Left hindlimb (tissue), 1 donor: ENCODE results near the gene SVIP.

ENCODE experiments used
- DNase-seq: peaks from one replicate; pipeline ENCODE4 v3.0.0-alpha.2; 2018

The SVIP gene

DNA sequence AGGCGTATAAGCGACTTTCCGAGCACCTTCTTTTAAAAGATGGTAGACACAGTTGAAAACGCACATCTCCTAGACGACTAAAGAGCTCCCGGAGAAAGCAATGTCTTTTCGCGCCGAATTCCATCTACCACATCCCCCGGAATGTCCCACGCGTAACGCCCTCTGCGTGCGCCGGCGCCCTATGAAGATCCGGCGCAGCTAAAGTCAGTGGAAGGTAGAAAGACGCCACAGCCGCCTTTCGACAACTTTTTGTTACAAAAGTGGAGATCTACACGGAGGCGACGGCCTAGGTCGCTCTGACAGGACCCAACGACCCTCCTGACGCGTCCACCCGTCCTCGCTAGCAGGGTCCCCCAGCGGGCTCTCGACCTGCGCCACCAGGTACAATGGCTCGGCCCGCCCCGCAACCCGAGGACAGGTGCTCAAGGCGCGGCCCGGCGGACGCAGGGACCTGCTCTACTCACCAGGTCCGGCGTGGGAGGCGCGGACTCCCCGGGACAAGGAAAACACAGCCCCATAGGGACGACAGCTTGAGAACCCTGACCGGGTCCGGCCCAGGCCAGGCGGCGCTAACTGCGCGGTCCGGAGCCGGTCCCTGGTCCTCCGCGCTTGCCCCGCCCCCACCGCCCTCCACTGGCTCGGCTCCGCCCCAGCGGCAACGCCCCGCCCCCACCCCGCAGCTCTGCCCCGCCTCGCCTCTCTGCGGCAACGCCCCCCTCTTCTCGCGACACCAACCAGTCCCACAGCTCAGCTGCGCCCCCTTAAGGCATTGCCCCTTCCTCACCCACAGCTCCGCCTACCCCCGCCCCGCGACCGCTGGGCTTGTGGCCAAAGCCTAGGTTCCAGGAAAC is at the start of gene SVIP:
Gene SVIP (minus strand): TSS at position 571 of the 851 bp plus-strand sequence. CDS start 53 bp downstream, at position 518.
- peak; percentile 93 for DNase-seq

GRCh38 chr11:22878604-22879003 is 49.0 kb upstream of the SVIP start:
- no peak for DNase-seq

- DNase-seq = no peak
These were observed 48.4 kb upstream of the SVIP start for GRCh38 chr11:22878039-22878438.

- DNase-seq = peak; percentile 42
These were observed 46.4 kb upstream of the SVIP start for GRCh38 chr11:22875869-22876473.

GRCh38 chr11:22869325-22869724 is 39.7 kb upstream of the SVIP start:
- DNase-seq = no peak

DNA sequence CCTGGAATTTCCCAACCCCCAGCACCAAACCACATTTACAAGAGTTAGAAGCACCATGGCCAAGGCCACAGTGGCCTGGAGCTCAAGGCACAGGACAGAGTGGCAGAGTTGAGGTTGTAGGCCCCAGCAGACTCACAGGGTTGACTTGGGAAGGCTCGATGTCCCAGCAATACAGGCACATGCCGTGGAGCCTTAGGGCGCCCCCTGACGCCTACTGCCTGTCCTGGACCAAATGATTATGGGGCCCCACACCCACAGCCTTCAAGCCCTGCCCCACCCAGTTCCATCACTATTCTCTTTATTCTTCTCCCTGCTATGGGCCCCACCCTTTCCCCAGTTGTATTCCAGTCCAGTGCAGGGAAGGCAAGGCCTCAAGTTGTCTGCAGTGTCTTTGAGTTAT is 30.6 kb upstream of the SVIP start, which contains the start of gene CCDC179:
Gene CCDC179 (minus strand): TSS at position 234 of the 400 bp plus-strand sequence. CDS start 53 bp downstream, at position 181.
- DNase-seq = no peak

DNA sequence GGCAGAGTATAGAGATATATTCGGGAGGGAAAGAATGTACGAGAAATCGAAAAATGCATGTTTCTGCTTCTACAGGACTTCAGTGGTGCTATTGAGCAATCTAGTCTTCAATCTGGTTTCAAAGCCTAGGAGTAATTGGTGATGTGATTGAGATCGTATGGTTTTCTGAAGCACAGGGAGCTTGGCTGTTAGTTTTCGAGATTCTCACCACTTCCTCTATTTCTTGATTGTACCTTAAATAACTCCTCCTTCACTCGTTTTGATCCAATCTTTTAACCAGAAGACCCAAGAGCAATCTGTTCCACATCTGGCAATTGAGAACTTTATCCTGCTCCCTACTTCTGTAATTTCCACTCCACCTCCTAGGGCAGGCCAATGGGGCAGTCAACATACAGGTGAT is 30.2 kb upstream of the SVIP start:
- no peak for DNase-seq

DNA sequence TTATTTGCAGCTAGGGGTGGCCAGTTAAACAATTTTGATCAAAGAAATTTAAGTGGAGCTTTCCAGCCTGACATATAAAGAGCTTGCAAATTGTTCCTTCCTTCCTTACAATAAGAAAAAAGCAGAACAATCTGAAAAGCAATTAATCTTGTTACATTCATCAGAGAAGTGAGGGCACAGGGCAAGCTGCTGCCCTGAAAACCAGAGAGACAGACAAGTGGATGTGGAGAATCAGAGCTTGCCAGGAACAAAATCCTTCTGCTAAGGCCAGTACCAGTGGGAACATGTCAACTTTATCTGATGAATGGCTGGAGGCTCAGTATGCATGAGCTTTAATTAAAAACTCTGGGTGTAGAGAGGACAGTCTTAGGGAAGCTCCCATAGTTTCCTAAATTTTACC is 21.9 kb upstream of the SVIP start:
- DNase-seq = no peak

DNA sequence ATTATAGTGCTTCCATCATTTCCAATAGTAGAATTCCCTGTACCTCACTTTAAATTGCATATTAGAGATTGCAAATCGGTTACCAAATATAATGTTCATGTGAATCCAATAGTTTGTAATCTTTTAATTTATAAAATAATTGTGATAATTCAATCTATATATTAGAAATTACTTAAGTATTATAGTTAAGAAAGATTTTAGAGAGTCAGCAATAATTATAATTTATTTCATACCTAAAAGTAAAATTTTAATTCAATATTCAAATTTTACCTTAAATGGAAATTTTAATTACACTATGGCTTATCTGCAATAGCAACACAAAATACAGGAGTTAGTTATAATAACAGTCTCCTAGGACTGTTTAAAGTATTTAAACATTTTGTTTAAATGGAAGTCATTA is 17.1 kb upstream of the SVIP start:
- DNase-seq = no peak

DNA sequence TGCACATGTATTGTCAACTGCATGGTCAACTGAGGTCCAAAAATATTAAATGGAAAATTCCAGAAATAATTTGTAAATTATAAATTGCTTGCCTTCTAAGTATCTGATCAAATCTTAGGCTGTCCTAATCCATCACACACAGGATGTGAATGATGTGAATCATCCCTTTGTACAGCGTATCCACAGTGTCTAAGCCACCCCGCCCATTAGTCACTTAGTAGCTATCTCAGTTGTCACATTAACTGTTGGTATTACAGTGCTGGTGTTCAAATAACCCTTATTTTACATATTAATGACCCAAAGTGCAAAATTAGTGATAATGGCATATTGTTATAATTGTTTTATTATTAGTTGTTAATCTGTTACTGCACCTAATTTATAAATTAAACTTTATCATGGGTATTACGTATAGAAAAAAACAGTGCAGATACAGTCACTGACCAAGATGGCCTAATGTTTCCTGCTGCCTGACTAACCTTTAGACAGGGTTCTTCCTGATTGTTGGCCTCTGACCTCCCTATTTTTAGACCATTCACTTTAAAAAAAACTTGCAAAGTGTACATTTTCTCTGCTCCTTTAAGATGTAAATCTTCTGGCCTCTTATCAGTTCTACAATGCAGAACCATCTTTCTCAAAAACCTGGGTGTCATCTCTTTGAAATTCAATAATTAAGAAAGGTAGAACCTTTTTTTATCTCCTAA is 2.9 kb upstream of the SVIP start:
- no peak for DNase-seq

DNA sequence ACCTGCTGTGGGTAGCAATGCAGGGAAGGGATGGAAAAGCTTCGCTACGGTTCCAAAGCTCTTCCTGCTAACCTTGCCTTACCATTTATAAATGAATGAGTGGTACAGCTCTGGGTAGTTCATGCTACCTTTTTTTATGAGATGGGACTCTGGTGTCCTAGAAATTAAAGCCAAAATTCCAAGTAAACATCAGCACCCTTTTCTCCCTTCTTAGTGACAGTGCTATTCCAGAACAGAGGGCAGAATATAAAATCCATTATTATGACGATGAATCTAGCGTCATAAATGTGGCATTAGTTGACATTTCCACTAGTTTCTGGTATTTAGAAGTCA is 447 bp upstream of the SVIP start:
- DNase-seq = no peak

DNA sequence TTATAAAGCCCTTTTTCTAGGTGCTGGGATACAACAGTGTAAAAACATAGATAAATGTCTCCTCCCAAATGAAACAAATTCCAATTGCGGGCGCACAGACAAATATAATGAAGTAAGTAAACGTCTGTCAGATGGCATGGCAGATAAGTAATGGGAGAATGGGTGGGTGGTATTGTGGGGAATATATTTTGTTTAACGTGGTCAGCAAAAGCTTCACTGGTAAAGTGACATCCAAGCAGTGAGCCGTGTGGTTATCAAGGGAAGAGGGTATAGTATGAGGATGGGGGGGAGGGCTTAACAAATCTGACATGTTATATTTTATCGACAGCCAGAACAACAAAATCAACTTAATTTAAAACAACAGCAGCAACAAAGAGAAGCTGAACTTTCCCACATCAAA is 1.2 kb downstream of the SVIP start:
- no peak for DNase-seq

- DNase-seq = no peak
These were observed 7.4 kb downstream of the SVIP start for GRCh38 chr11:22822203-22822602.

GRCh38 chr11:22809893-22810292 is 19.7 kb downstream of the SVIP start:
- DNase-seq = no peak

GRCh38 chr11:22808571-22809197 is 20.9 kb downstream of the SVIP start:
- DNase-seq = no peak

DNA sequence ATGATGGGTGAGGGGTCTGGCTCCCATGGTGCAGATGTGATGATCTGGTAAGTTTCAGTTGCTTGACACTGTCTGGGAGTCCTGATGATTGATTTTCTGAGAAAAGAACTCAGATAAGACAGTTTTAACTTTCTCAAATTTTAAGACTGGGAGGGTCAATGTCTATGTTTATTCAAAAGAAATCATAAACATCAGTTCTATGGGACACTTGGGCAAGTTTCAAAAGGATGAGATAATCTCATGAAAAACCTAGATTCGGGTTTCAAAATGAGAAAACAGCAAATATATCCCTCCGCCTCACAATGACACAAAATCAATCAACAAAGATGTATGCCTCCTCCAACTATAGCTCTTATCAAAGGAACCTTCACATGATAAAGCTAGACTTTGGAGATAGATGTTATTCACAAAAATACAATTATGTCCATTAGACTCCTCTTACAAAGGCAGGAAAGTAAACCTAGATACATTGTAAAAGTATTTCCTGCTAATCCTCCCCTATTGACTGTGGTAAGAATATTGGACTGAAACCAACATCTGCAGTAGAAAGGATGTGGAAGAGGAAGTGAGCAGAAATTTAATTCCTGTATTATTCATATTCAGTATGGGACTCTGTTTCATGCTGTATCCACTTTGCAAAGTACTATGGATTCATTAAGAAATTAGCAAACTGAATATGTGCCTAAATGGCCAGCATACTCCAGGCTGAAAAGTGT is 21.6 kb downstream of the SVIP start:
- no peak for DNase-seq

DNA sequence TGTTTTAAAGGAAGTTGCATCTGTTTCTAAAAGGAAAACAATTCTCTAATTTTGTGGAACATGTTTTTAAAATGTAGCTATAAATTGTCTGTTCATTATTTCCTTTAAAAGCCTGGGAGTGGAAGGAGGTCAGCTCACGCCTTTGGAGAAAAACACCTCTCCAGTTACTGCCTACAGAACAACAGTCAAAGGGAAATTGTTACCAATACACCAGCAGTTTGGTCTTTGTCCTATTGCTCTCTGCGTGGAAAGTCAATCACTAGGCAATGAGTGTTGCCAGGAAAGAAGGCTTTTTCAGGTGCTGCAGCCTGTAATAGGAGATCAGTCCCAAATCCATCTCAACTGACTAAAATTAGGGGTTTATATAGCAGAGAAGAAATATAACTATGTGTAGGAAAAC is 22.2 kb downstream of the SVIP start:
- DNase-seq = no peak

- DNase-seq = no peak
These were observed 26.7 kb downstream of the SVIP start for GRCh38 chr11:22802861-22803260.

- DNase-seq = no peak
These were observed 29.1 kb downstream of the SVIP start for GRCh38 chr11:22800482-22800881.

GRCh38 chr11:22798901-22799300 is 30.7 kb downstream of the SVIP start:
- no peak for DNase-seq

- no peak for DNase-seq
These were observed 32.6 kb downstream of the SVIP start for GRCh38 chr11:22797047-22797446.

DNA sequence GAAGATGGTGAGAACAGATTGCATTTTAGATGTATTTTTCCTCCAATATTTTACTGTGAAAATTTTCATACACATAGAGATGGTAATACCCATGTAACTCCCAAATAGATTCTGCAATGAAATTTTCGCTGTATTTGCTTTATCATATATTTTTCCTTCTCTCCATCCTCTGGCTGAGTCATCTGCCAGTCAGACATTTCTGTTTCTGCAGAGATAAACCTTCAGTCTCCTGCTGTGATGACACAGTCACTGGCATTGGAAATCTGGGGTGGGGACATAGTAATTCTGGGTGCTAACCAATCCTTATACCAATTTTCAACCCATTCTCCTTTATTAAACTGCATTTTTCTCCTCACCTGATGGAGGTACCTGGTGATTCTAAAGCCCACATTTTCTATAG is 33.7 kb downstream of the SVIP start:
- no peak for DNase-seq

DNA sequence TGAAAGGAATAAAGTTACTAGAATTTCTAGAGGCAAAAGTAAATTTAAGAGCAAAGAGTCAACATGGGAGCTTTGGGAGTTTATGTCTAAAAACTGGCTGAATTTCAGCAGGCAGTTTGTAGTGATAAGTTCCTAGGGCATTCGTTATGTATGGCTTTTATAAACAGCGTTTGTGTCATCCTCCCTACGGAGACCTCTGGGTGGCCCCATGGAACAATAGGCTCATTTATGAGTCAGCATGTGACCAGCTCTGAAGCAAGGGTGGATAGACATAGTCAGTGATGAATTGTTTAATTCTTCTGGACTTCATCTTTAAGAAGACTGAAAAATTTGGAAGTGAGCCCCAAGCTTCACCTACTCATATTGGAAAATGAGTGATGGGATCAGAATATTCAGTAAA is 37.1 kb downstream of the SVIP start:
- no peak for DNase-seq
